HL-60/S4 treated with retinoic acid at 250 ng/mL for 4 days and 3 days (cell line): ENCODE measurements around the gene RBM28.

Source experiments
- in situ Hi-C: fragments of 300-500 bp; cut with MboI; formaldehyde crosslinking; loops from 2 replicates; pipeline ENCODE4 v1.7.0; 2022; ENCODE audit warnings: low sequenced_read_pairs

RBM28 gene

GRCh38 chr7:128350708-128351295, 7.1 kb upstream of the RBM28 start:
- in situ Hi-C loops = no loop called here

DNA sequence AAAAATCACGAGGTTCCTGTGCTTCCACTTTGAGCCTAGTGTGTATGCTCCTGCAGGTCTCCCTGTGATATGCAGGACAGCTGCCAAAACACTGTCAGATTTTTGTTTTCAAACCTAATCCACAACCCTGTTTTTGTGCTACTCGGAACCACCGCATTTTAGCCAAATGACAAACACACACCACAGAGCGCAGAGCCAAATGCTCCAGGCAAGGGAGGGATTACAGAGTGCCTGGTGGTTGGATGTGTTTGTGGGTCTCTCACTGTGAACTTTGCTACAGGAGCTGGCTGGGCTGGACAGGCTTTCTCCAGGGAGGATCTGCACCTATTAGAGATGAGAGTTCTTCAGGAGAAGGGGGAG, 5.7 kb upstream of the RBM28 start:
- in situ Hi-C loops = no loop called here

- in situ Hi-C loops = no loop called here
Observed at GRCh38 chr7:128347647-128348097, 4.0 kb upstream of the RBM28 start.

- in situ Hi-C loops = no loop called here
Observed at GRCh38 chr7:128344431-128344774, 695 bp upstream of the RBM28 start.

GRCh38 chr7:128341733-128342132, 2.0 kb downstream of the RBM28 start:
- in situ Hi-C loops = no loop called here

- in situ Hi-C loops = no loop called here
Observed at GRCh38 chr7:128335730-128336129, 8.0 kb downstream of the RBM28 start.

GRCh38 chr7:128324368-128324680, 19.4 kb downstream of the RBM28 start:
- in situ Hi-C loops = no loop called here

GRCh38 chr7:128323459-128324367, 20.0 kb downstream of the RBM28 start:
- in situ Hi-C loops = no loop called here

- in situ Hi-C loops = no loop called here
Observed at GRCh38 chr7:128323040-128323439, 20.7 kb downstream of the RBM28 start.

- in situ Hi-C loops = no loop called here
Observed at GRCh38 chr7:128322040-128322643, 21.6 kb downstream of the RBM28 start.

GRCh38 chr7:128321044-128321422, 22.7 kb downstream of the RBM28 start:
- in situ Hi-C loops = no loop called here

DNA sequence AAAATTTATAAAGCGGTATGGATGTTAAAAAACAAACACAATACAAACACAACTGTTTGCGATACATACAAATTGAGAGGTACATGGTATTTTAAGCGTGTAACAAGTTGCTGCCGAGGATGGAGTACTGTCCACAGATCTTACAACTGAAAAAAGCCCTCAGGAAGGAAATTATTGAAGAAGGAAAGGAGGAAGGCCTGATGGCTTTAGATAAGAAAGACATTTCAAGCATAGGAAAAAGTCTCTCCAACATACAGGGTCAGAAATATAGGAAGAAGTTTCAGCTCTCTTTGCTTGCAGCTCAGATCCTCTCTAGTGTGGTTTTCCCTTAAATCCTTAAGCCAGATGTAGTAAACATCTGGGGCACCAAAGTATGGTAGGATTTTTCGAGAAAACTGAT, 25.0 kb downstream of the RBM28 start:
- in situ Hi-C loops = no loop called here

DNA sequence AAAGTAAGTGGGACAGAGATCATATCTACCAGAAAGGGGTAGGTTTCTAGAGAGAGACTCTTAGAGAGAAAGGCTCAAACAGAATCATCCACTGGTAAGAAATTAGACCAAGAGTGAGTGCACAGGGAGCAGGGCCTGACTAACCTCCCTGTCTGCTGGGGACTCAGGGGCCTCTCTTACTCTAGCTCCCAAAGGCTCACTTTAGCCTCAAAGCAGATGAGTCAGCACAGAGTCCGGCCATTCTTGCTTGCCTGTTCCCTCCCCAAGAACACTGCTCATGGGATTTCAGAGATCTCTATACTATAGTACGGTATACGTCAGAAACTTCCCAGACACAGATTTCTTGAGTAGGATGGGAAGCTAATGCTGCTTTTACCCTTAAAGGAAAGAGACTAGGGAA, 32.7 kb downstream of the RBM28 start:
- in situ Hi-C loops = no loop called here

GRCh38 chr7:128310499-128310898, 33.2 kb downstream of the RBM28 start:
- in situ Hi-C loops = no loop called here

DNA sequence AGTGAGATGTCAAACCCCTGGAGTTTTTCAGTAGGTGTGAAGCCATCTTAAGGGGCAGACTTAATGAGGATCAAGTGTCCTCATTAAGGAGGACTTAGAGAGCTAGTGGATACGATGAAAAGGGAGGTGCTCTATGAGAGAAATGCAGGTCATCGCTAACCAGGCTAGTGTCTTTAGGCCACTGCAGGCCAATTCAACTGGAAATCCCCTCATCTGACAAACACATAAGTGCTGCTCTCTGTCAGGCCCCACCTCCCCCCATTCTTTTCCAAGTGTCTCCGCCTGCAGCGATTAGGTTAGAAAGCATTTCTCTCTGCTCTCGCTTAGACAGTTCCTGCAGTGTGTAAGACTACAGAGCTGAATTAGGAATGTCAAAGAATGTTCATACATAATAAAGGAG, 33.7 kb downstream of the RBM28 start:
- in situ Hi-C loops = no loop called here

GRCh38 chr7:128309124-128309523, 34.6 kb downstream of the RBM28 start:
- in situ Hi-C loops = no loop called here

DNA sequence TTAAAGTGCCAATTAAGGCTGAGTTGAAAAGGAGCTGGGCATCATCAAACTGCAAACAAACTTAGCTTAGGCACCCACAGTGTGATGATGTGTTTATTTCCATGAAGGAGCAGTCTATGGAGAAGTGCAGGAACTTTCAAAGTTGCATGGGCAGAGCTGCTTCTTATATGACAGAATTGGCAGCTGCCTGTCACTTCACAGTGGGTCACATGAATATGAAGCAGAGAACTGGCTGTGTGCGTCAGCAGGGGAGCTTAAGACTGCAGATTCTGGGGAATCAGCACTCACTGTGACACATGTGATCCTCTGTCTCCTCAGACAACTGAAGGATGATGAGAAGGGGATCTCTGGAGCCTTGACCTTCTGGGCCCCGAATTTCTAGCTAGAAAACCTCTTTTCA, 36.6 kb downstream of the RBM28 start:
- in situ Hi-C loops = no loop called here

- in situ Hi-C loops = no loop called here
Observed at GRCh38 chr7:128304212-128304611, 39.5 kb downstream of the RBM28 start.

DNA sequence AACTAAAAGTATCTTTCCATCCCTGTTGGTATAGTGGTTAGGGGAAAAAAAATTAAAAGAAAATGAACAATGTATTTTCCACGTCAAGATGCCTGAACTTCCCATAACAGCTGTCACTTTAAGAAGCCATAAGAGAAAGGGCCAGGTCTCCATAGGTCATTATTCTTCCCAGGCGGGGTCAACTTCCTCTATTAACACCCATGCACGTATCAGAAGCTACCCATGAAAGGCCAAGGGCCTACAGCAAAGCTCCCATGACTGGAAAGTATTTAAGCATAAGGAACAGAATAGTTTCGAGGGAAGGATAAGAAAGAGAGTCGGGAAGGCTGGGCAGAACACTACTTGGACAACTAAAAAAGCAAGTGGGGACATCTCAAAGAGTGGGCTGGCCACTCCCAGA, 40.1 kb downstream of the RBM28 start:
- in situ Hi-C loops = no loop called here

DNA sequence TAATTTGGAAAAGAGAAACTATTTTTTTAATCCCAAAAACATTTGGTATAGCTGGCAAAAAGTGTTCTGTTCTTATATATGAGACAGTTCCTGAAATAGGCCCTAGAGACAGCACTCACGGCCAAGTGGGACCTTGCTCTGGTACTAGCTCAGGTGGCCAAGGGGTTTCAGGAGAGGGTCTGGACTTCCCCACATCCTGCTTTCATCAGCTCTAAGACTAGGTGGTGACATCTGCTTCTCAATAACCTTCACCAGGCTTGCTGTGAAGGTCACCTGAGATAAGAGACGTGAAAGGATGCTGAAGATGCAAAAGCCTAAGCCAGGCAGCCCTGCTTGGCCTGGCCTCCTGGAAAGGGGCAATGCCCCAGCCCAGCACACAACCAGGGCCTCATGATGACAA, 40.6 kb downstream of the RBM28 start:
- in situ Hi-C loops = no loop called here

- in situ Hi-C loops = no loop called here
Observed at GRCh38 chr7:128302139-128302538, 41.6 kb downstream of the RBM28 start.

- in situ Hi-C loops = no loop called here
Observed at GRCh38 chr7:128299109-128299607, 44.5 kb downstream of the RBM28 start.
